Bronchial epithelial cell (primary cell): Measurements from ENCODE around the gene COL4A1. TPM values are rescaled to one million over a fixed set of nuclear protein-coding genes. Genes with fewer than 3 reads are reported as not detected.
A peak's percentile ranks its signal among the peaks of the same experiment; 100 is the strongest.

Source experiments
- DNase-seq: peaks from one replicate; pipeline ENCODE4 v3.0.0-alpha.2; 2010; ENCODE audit warnings: low read depth
- FAIRE-seq: peaks from 2 replicates; lab custom pipeline; 2011; peaks lifted over from hg19 to GRCh38; lab: Jason Lieb, UNC
- H3K27me3 ChIP-seq: 2 replicates; pipeline ENCODE4 v1.5.1; 2011; ENCODE audit warnings: low read length; ENCODE audit not compliant: control insufficient read depth, insufficient read depth
- H3K36me3 ChIP-seq: 2 replicates; pipeline ENCODE4 v1.5.1; 2011; ENCODE audit warnings: low read length; ENCODE audit not compliant: control insufficient read depth, insufficient read depth
- H3K4me3 ChIP-seq: 2 replicates; pipeline ENCODE4 v1.5.1; 2011; ENCODE audit warnings: mild to moderate bottlenecking, low read depth, low read length, control low read depth
- total RNA-seq: library from RNA; depleted of rRNA; stranded (reverse); fragments of >200 nt; gene quantifications from 2 replicates; pipeline ENCODE4 v1.2.1, GENCODE V29; 2014
- TF ChIP-seq, protein P1 (sequence below): IDR thresholded peaks from 2 replicates; pipeline ENCODE4 v1.5.1; 2011; ENCODE audit warnings: mild to moderate bottlenecking, moderate library complexity, low read length, control low read depth, inconsistent platforms; ENCODE audit not compliant: insufficient read depth, severe bottlenecking

COL4A1 gene
- total RNA-seq, 1 donor from 2014 or later = 7.4 TPM

DNA sequence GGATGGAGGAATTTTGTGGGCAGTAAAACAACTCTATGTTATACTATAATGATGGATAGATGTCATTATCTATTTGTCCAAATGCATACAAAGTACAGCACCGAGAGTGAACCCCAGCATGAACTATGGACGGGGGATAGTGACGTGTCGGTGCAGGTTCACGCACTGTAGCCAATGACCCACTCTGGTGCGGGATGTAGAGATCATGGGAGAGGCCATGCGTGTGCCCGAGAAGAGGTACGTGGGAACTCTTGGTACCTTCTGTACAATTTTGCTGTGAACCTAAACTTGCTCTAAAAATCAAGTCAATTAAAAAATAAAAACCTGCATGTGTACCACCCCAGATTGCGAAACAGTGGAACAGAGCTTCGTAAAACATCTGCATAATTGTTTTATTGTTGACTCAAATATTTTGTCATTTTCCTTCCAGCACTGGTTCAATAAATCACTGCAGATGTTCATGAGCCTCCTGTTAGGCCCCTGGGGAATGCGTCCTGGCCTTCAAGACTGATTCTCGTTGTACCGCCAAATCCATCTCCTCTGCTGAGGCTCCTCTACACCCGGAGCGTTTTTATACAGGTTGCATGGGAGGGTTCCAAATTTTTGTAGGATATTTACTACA, 30.9 kb downstream of the COL4A1 start:
- TF ChIP-seq, protein P1, sequence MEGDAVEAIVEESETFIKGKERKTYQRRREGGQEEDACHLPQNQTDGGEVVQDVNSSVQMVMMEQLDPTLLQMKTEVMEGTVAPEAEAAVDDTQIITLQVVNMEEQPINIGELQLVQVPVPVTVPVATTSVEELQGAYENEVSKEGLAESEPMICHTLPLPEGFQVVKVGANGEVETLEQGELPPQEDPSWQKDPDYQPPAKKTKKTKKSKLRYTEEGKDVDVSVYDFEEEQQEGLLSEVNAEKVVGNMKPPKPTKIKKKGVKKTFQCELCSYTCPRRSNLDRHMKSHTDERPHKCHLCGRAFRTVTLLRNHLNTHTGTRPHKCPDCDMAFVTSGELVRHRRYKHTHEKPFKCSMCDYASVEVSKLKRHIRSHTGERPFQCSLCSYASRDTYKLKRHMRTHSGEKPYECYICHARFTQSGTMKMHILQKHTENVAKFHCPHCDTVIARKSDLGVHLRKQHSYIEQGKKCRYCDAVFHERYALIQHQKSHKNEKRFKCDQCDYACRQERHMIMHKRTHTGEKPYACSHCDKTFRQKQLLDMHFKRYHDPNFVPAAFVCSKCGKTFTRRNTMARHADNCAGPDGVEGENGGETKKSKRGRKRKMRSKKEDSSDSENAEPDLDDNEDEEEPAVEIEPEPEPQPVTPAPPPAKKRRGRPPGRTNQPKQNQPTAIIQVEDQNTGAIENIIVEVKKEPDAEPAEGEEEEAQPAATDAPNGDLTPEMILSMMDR = no peak
- Histone ChIP-seq H3K4me3 (no peak overlapping the region), H3K27me3 (no peaks in the 10 kb centered on the region), H3K36me3 (no peaks in the 10 kb centered on the region)
- DNase-seq (no peak), FAIRE-seq (no peak)

- Histone ChIP-seq H3K27me3 (no peaks in the 10 kb centered on the region), H3K36me3 (no peaks in the 10 kb centered on the region), H3K4me3 (no peak overlapping the region)
- FAIRE-seq (no peak), DNase-seq (peak; percentile 1)
- TF ChIP-seq, protein P1 = peak; percentile 40
Observed at GRCh38 chr13:110274687-110275086, 32.3 kb downstream of the COL4A1 start.

- no peaks in the 10 kb centered on the region for H3K27me3 ChIP-seq
- DNase-seq (no peak), FAIRE-seq (no peak)
- TF ChIP-seq, protein P1 = no peak
- peaks cover 1% of the 10 kb centered on the region for H3K36me3 ChIP-seq
- no peak overlapping the region for H3K4me3 ChIP-seq
Observed at GRCh38 chr13:110273254-110273653, 33.7 kb downstream of the COL4A1 start.

DNA sequence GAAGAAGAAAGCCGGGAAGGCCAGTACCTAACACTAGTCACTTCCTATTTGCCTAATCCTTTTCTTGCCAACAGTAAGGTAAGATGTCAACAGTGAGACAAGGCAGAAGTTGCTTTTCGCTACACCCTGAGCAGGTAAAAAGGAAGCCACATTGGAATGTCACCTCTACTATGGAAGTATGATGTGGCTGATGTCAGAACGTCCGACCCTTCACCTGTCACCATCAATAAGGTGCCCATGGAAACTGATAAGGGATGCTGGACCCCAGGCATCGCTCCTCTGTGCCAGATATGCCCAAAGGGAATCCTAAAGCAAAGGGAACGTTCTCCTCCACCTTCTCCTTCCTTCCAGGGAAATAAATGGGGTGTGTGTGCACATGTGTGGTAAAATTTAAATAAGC, 34.3 kb downstream of the COL4A1 start:
- DNase-seq (no peak), FAIRE-seq (peak; percentile 7)

DNA sequence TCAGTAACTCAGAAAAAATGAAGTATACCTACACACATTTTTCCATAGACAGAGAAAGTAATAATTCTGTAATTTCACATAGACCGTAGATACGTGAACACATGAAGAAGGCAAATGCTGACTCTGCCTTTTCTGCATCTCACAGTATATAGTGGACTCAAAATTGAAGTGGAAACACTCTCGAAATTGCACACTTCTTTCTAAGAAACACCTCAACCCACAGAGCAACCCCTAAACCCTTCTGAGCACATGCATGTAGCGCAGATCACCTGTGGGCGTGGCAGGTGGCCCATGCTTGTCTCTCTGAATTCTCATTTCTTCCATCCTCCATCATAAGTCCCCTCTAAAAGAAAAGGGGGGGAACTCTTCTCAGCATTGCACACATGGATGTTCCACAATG, 34.7 kb downstream of the COL4A1 start:
- FAIRE-seq (no peak), DNase-seq (no peak)
- TF ChIP-seq, protein P1 = no peak
- no peaks in the 10 kb centered on the region for H3K27me3 ChIP-seq
- no peak overlapping the region for H3K4me3 ChIP-seq
- H3K36me3 ChIP-seq = peaks cover 1% of the 10 kb centered on the region

More for the DNA sequence above, 34.3 kb downstream of the COL4A1 start:
- Histone ChIP-seq H3K4me3 (no peak overlapping the region), H3K27me3 (no peaks in the 10 kb centered on the region), H3K36me3 (peaks cover 1% of the 10 kb centered on the region)
- TF ChIP-seq, protein P1 = no peak

DNA sequence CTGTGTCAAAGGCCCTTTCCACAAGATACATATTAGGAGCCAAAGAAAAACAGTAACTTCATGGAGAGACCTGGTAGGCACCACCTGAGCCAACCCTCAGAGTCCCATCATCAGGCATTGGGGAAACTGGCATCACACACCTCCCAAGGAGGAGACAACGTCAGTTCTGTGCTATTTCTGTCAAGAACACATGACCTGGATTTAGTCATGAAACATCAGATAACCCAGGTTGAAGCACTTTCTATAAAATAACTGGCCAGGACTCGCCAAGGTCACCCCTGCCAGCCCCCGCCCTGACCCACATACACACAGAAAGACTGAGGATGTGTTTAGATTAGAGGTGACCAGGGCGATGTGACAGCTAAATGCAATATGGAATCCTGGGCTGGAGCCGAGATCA, 35.6 kb downstream of the COL4A1 start:
- Histone ChIP-seq H3K27me3 (no peaks in the 10 kb centered on the region), H3K4me3 (no peak overlapping the region), H3K36me3 (peaks cover 1% of the 10 kb centered on the region)
- peak; percentile 55 for FAIRE-seq
- DNase-seq = no peak
- TF ChIP-seq, protein P1 = no peak
